CD4-positive, CD25-positive, alpha-beta regulatory T cell (primary cell): ENCODE results near the gene ARHGEF25. TPM values are rescaled to one million over a fixed set of nuclear protein-coding genes. Genes with fewer than 3 reads are reported as not detected.

ENCODE experiments used
- ATAC-seq, 2 donors: fragments of 150-1000 bp; cut with Tn5 transposase; one replicate each; pipeline ENCODE4 v1.10.0; 2021; ENCODE audit warnings: low read depth in 2 of 2, moderate number of reproducible peaks in 2 of 2, moderate library complexity in 1 of 2
- DNase-seq, 3 donors: peaks; one replicate each; pipeline versions ENCODE4 v3.0.0 to v3.0.0-alpha.2; 2012 to 2022; ENCODE audit warnings: mixed read lengths in 1 of 3
- H3K27ac ChIP-seq: one replicate; pipeline ENCODE4 v1.7.0; 2013; ENCODE audit warnings: mild to moderate bottlenecking, low read length; ENCODE audit not compliant: insufficient read depth, poor library complexity, severe bottlenecking
- H3K27me3 ChIP-seq: one replicate; pipeline ENCODE4 v1.7.0; 2013; ENCODE audit warnings: low read length; ENCODE audit not compliant: control insufficient read depth, insufficient read depth
- H3K36me3 ChIP-seq: one replicate; pipeline ENCODE4 v1.7.0; 2013; ENCODE audit warnings: mild to moderate bottlenecking, low read length, moderate library complexity; ENCODE audit not compliant: control insufficient read depth, insufficient read depth
- H3K4me1 ChIP-seq: 2 replicates; pipeline ENCODE4 v1.7.0; 2013; ENCODE audit warnings: mild to moderate bottlenecking, low read length; ENCODE audit not compliant: insufficient read depth, control insufficient read depth, poor library complexity, severe bottlenecking
- H3K4me3 ChIP-seq: one replicate; pipeline ENCODE4 v1.7.0; 2013; ENCODE audit warnings: low read depth, mild to moderate bottlenecking, low read length, moderate library complexity
- H3K9me3 ChIP-seq, 2 experiments: 1 replicate in 1 of 2; 2 replicates in 1 of 2; pipeline ENCODE4 v1.7.0; 2013; ENCODE audit warnings: low read length in 2 of 2, mild to moderate bottlenecking in 1 of 2, moderate library complexity in 1 of 2; ENCODE audit not compliant: control insufficient read depth in 2 of 2
- H3K27ac Mint-ChIP-seq, 3 donors: one replicate each; pipeline ENCODE4 v1.8.0; 2020 to 2022; ENCODE audit warnings: mild to moderate bottlenecking in 3 of 3, mixed read lengths in 3 of 3, moderate library complexity in 2 of 3
- H3K27me3 Mint-ChIP-seq: one replicate; pipeline ENCODE4 v1.8.0; 2022; ENCODE audit warnings: mild to moderate bottlenecking, mixed read lengths
- H3K36me3 Mint-ChIP-seq: one replicate; pipeline ENCODE4 v1.8.0; 2020; ENCODE audit warnings: mixed read lengths
- H3K4me1 Mint-ChIP-seq, 4 donors: one replicate each; pipeline ENCODE4 v1.8.0; 2020 to 2022; ENCODE audit warnings: mixed read lengths in 4 of 4, mild to moderate bottlenecking in 1 of 4
- H3K4me3 Mint-ChIP-seq, 4 donors: one replicate each; pipeline ENCODE4 v1.8.0; 2020 to 2022; ENCODE audit warnings: mild to moderate bottlenecking in 4 of 4, mixed read lengths in 4 of 4, moderate library complexity in 3 of 4
- H3K9me3 Mint-ChIP-seq, 7 donors: one replicate each; pipeline ENCODE4 v1.8.0; 2020 to 2022; ENCODE audit warnings: mixed read lengths in 7 of 7, mild to moderate bottlenecking in 3 of 7, moderate library complexity in 2 of 7
- polyA plus RNA-seq, 4 donors: library from polyadenylated mRNA; unstranded; fragments of 300-500 nt; fragmentation: Illumina TruSeq; gene quantifications; one replicate each; pipeline ENCODE4 v1.2.3, GENCODE V29; 2021
- total RNA-seq: library from RNA; stranded (reverse); gene quantifications from one replicate; pipeline ENCODE4 v1.2.3, GENCODE V29; 2022

The ARHGEF25 gene
- total and polyA plus RNA-seq, 5 donors from 2014 or later: 0.64 TPM; not detected in 4

- Histone ChIP-seq H3K27me3 (peaks cover 7% of the 10 kb centered on the region), H3K9me3 (no peaks in the 10 kb centered on the region), H3K36me3 (no peaks in the 10 kb centered on the region), H3K4me3 (no peak overlapping the region), H3K27ac (no peak overlapping the region), H3K4me1 (peaks cover 5% of the 10 kb centered on the region)
- DNase-seq (no peak), ATAC-seq (no peak)
- Mint-ChIP-seq H3K36me3 (no peaks in the 10 kb centered on the region), H3K27me3 (peaks cover 17% of the 10 kb centered on the region), H3K9me3 (no peaks in the 10 kb centered on the region), H3K4me1 (peaks cover 0 to 8% (median 5%) of the 10 kb centered on the region in 4 donors), H3K27ac (no peak overlapping the region), H3K4me3 (no peak overlapping the region)
Measured at GRCh38 chr12:57581802-57582201, 29.4 kb upstream of the ARHGEF25 start.

- H3K4me1 Mint-ChIP-seq: peaks cover 0 to 8% (median 5%) of the 10 kb centered on the region in 4 donors
Measured at GRCh38 chr12:57582440-57582839, 28.8 kb upstream of the ARHGEF25 start.

GRCh38 chr12:57583008-57583831 lies 28.0 kb upstream of the ARHGEF25 start:
- ATAC-seq: peak; percentile 97 to 99
- Histone ChIP-seq H3K27ac (no peak overlapping the region), H3K27me3 (peaks cover 14% of the 10 kb centered on the region), H3K9me3 (no peaks in the 10 kb centered on the region), H3K4me1 (peaks cover 5% of the 10 kb centered on the region), H3K36me3 (no peaks in the 10 kb centered on the region), H3K4me3 (no peak overlapping the region)
- peak; percentile 64 to 85 (median 76) for DNase-seq
- Mint-ChIP-seq H3K36me3 (no peaks in the 10 kb centered on the region), H3K27ac (peak overlapping the region in 1 of 3 donors; percentile 12), H3K4me1 (peaks cover 0 to 8% (median 5%) of the 10 kb centered on the region in 4 donors), H3K9me3 (no peaks in the 10 kb centered on the region), H3K4me3 (peak overlapping the region in 1 of 4 donors; percentile 43), H3K27me3 (peaks cover 12% of the 10 kb centered on the region)

More at GRCh38 chr12:57582440-57582839, 28.8 kb upstream of the ARHGEF25 start:
- Mint-ChIP-seq H3K27me3 (peaks cover 16% of the 10 kb centered on the region), H3K4me3 (no peak overlapping the region), H3K36me3 (no peaks in the 10 kb centered on the region), H3K9me3 (no peaks in the 10 kb centered on the region), H3K27ac (no peak overlapping the region)
- H3K9me3 ChIP-seq: no peaks in the 10 kb centered on the region
- H3K36me3 ChIP-seq: no peaks in the 10 kb centered on the region
- peaks cover 5% of the 10 kb centered on the region for H3K4me1 ChIP-seq
- H3K4me3 ChIP-seq: no peak overlapping the region
- no peak for DNase-seq
- no peak overlapping the region for H3K27ac ChIP-seq
- no peak for ATAC-seq
- H3K27me3 ChIP-seq: peaks cover 7% of the 10 kb centered on the region

- H3K4me3 ChIP-seq: no peak overlapping the region
- H3K4me3 Mint-ChIP-seq: peak overlapping the region in 1 of 4 donors; percentile 43
- H3K4me1 ChIP-seq: peaks cover 5% of the 10 kb centered on the region
- no peaks in the 10 kb centered on the region for H3K36me3 Mint-ChIP-seq
- peaks cover 0 to 8% (median 5%) of the 10 kb centered on the region in 4 donors for H3K4me1 Mint-ChIP-seq
- no peaks in the 10 kb centered on the region for H3K9me3 Mint-ChIP-seq
- no peaks in the 10 kb centered on the region for H3K9me3 ChIP-seq
- peak overlapping the region in 1 of 3 donors; percentile 42 for H3K27ac Mint-ChIP-seq
- no peaks in the 10 kb centered on the region for H3K36me3 ChIP-seq
- ATAC-seq (no peak), DNase-seq (no peak)
- H3K27ac ChIP-seq: no peak overlapping the region
- H3K27me3 ChIP-seq: peaks cover 14% of the 10 kb centered on the region
- H3K27me3 Mint-ChIP-seq: peaks cover 12% of the 10 kb centered on the region
Measured at GRCh38 chr12:57584050-57584449, 27.2 kb upstream of the ARHGEF25 start.

GRCh38 chr12:57584690-57585089 lies 26.5 kb upstream of the ARHGEF25 start:
- Histone ChIP-seq H3K4me1 (peaks cover 5% of the 10 kb centered on the region), H3K27ac (no peak overlapping the region), H3K27me3 (peaks cover 14% of the 10 kb centered on the region), H3K9me3 (no peaks in the 10 kb centered on the region), H3K36me3 (no peaks in the 10 kb centered on the region), H3K4me3 (no peak overlapping the region)
- H3K4me1 Mint-ChIP-seq: peaks cover 0 to 8% (median 5%) of the 10 kb centered on the region in 4 donors
- DNase-seq (no peak), ATAC-seq (no peak)
- H3K27ac Mint-ChIP-seq: no peak overlapping the region
- no peaks in the 10 kb centered on the region for H3K9me3 Mint-ChIP-seq
- H3K36me3 Mint-ChIP-seq: no peaks in the 10 kb centered on the region
- H3K4me3 Mint-ChIP-seq: no peak overlapping the region
- H3K27me3 Mint-ChIP-seq: peaks cover 12% of the 10 kb centered on the region

- Mint-ChIP-seq H3K27me3 (peaks cover 12% of the 10 kb centered on the region), H3K36me3 (no peaks in the 10 kb centered on the region), H3K4me3 (no peak overlapping the region), H3K4me1 (peaks cover 0 to 8% (median 5%) of the 10 kb centered on the region in 4 donors), H3K9me3 (no peaks in the 10 kb centered on the region), H3K27ac (no peak overlapping the region)
- Histone ChIP-seq H3K27ac (no peak overlapping the region), H3K36me3 (no peaks in the 10 kb centered on the region), H3K4me1 (peaks cover 5% of the 10 kb centered on the region), H3K27me3 (peaks cover 14% of the 10 kb centered on the region), H3K4me3 (no peak overlapping the region), H3K9me3 (no peaks in the 10 kb centered on the region)
- ATAC-seq (no peak), DNase-seq (no peak)
Measured at GRCh38 chr12:57585156-57585555, 26.1 kb upstream of the ARHGEF25 start.

GRCh38 chr12:57586128-57586527 lies 25.1 kb upstream of the ARHGEF25 start:
- no peaks in the 10 kb centered on the region for H3K36me3 Mint-ChIP-seq
- ATAC-seq (no peak), DNase-seq (no peak)
- no peak overlapping the region for H3K27ac Mint-ChIP-seq
- peaks cover 14% of the 10 kb centered on the region for H3K27me3 ChIP-seq
- H3K9me3 ChIP-seq: no peaks in the 10 kb centered on the region
- H3K4me3 ChIP-seq: no peak overlapping the region
- peaks cover 15% of the 10 kb centered on the region for H3K4me1 ChIP-seq
- H3K9me3 Mint-ChIP-seq: peaks cover 0 to 1% (median 0%) of the 10 kb centered on the region in 7 donors
- peaks cover 6 to 14% (median 10%) of the 10 kb centered on the region in 4 donors for H3K4me1 Mint-ChIP-seq
- H3K4me3 Mint-ChIP-seq: no peak overlapping the region
- no peaks in the 10 kb centered on the region for H3K36me3 ChIP-seq
- peaks cover 12% of the 10 kb centered on the region for H3K27me3 Mint-ChIP-seq
- H3K27ac ChIP-seq: no peak overlapping the region
